Gastrocnemius medialis (tissue), 4 donors: ENCODE measurements around the gene ADCY2.

Experiments used
- POLR2A ChIP-seq, 2 donors: fragments of 450-650 bp; IDR thresholded peaks; one replicate each; pipeline ENCODE4 v1.6.1; 2017; ENCODE audit warnings: antibody characterized with exemption in 2 of 2, mild to moderate bottlenecking in 2 of 2, moderate library complexity in 2 of 2
- TF ChIP-seq, protein P1 (sequence below), 5 experiments: fragments of 450-650 bp in 3 of 5; fragments of 200-600 bp in 2 of 5; sonication (generic) in 2 of 5; IDR thresholded peaks in 4 of 5; conservative IDR thresholded peaks in 1 of 5; 1 replicate in 4 of 5; 2 replicates in 1 of 5; pipeline ENCODE4 v1.5.1; 2016 to 2019; ENCODE audit warnings: antibody characterized with exemption in 5 of 5, mild to moderate bottlenecking in 3 of 5, moderate library complexity in 3 of 5

DNA sequence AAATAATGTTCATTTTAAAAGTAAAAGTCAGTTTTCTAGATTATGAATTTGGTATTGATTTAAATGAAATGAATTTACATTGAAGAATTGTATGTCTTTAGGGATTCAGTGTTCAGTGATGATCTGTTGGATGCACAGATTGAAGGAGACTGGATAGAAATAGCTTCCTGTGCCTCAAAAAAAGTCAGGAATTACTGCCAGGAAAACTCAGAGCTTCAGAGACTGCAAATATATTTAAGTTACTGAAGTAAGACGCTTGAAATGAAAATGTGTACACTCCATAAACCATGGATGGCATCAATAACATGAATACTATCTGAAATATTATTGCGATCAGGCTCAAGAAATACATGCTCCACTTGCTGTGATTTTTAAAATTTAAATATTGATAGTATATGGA lies 60.3 kb downstream of the ADCY2 start:
- TF ChIP-seq, protein P1, sequence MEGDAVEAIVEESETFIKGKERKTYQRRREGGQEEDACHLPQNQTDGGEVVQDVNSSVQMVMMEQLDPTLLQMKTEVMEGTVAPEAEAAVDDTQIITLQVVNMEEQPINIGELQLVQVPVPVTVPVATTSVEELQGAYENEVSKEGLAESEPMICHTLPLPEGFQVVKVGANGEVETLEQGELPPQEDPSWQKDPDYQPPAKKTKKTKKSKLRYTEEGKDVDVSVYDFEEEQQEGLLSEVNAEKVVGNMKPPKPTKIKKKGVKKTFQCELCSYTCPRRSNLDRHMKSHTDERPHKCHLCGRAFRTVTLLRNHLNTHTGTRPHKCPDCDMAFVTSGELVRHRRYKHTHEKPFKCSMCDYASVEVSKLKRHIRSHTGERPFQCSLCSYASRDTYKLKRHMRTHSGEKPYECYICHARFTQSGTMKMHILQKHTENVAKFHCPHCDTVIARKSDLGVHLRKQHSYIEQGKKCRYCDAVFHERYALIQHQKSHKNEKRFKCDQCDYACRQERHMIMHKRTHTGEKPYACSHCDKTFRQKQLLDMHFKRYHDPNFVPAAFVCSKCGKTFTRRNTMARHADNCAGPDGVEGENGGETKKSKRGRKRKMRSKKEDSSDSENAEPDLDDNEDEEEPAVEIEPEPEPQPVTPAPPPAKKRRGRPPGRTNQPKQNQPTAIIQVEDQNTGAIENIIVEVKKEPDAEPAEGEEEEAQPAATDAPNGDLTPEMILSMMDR (IDR thresholded peaks at IDR 0.05 in 4 of 5, conservative IDR thresholded peaks at IDR 0.05 in 1 of 5), result no peak
- TF ChIP-seq POLR2A (IDR thresholded peaks at IDR 0.05), result no peak
